Osteocyte (in vitro differentiated cells): ENCODE measurements around the gene NUP188. TPM values are rescaled to one million over a fixed set of nuclear protein-coding genes. Genes with fewer than 3 reads are reported as not detected.
"Not testable (repeated sequence)": the region's sequence is repeated elsewhere in the genome, so short reads cannot be mapped to it uniquely, and the experiment has no call there.

ENCODE experiments used
- DNase-seq: peaks from one replicate; pipeline ENCODE4 v3.0.0; 2021; ENCODE audit warnings: mixed read lengths; ENCODE audit not compliant: unreplicated experiment; ENCODE audit errors: extremely low spot score
- H3K27ac Mint-ChIP-seq: one replicate; pipeline ENCODE4 v1.8.0; 2021; ENCODE audit warnings: mild to moderate bottlenecking, mixed read lengths; ENCODE audit not compliant: unreplicated experiment
- H3K27me3 Mint-ChIP-seq: one replicate; pipeline ENCODE4 v1.8.0; 2021; ENCODE audit warnings: mixed read lengths; ENCODE audit not compliant: unreplicated experiment
- H3K36me3 Mint-ChIP-seq: one replicate; pipeline ENCODE4 v1.8.0; 2021; ENCODE audit warnings: mixed read lengths; ENCODE audit not compliant: unreplicated experiment
- H3K4me1 Mint-ChIP-seq: one replicate; pipeline ENCODE4 v1.8.0; 2021; ENCODE audit warnings: mixed read lengths; ENCODE audit not compliant: unreplicated experiment
- H3K4me3 Mint-ChIP-seq: one replicate; pipeline ENCODE4 v1.8.0; 2021; ENCODE audit warnings: mild to moderate bottlenecking, moderate library complexity, mixed read lengths; ENCODE audit not compliant: unreplicated experiment
- H3K9me3 Mint-ChIP-seq: one replicate; pipeline ENCODE4 v1.8.0; 2021; ENCODE audit warnings: mixed read lengths; ENCODE audit not compliant: unreplicated experiment
- CTCF ChIP-seq: fragments of 200-600 bp; sonication (generic); IDR thresholded peaks from 2 replicates; pipeline ENCODE4 v1.5.0; 2021; ENCODE audit warnings: antibody characterized with exemption, mild to moderate bottlenecking, moderate library complexity
- total RNA-seq: library from RNA; stranded (reverse); gene quantifications from 2 replicates; pipeline ENCODE4 v1.2.1, GENCODE V29; 2021

Gene NUP188
- total RNA-seq, 1 donor from 2014 or later = 44.5 TPM

DNA sequence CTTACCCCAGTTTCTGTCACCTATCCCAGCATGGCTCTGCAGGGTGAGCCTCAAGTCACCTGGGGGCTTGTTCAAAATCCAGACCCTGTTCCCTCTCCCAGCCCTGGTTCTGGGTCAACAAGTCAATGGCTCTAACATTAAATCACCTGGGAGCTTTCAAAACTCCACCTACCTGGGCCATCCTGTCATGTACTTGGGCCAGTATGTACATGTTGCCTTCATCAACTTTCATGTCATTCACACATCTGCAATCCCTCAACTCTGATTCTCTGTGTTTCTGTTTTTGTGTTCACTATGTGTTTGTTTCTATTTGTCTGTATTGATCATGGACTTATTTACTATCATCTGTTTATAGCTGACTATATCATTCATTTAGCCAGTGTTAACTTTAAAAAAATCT is 82.7 kb downstream of the NUP188 start:
- Mint-ChIP-seq H3K4me3 (no peak overlapping the region), H3K27ac (no peak overlapping the region)

GRCh38 chr9:129031514-129031913 is 84.0 kb downstream of the NUP188 start:
- DNase-seq = no peak
- H3K36me3 Mint-ChIP-seq = no peaks in the 10 kb centered on the region
- no peaks in the 10 kb centered on the region for H3K9me3 Mint-ChIP-seq
- H3K4me1 Mint-ChIP-seq = peaks cover 16% of the 10 kb centered on the region
- no peak overlapping the region for H3K4me3 Mint-ChIP-seq
- H3K27ac Mint-ChIP-seq = no peak overlapping the region
- TF ChIP-seq CTCF = no peak
- H3K27me3 Mint-ChIP-seq = no peaks in the 10 kb centered on the region

More for the DNA sequence above, 82.7 kb downstream of the NUP188 start:
- H3K9me3 Mint-ChIP-seq = no peaks in the 10 kb centered on the region
- no peak for TF ChIP-seq CTCF
- peaks cover 18% of the 10 kb centered on the region for H3K4me1 Mint-ChIP-seq
- no peak for DNase-seq
- H3K36me3 Mint-ChIP-seq = no peaks in the 10 kb centered on the region
- no peaks in the 10 kb centered on the region for H3K27me3 Mint-ChIP-seq

- Mint-ChIP-seq H3K36me3 (no peaks in the 10 kb centered on the region), H3K4me1 (peaks cover 16% of the 10 kb centered on the region), H3K27ac (no peak overlapping the region), H3K27me3 (no peaks in the 10 kb centered on the region), H3K9me3 (no peaks in the 10 kb centered on the region), H3K4me3 (no peak overlapping the region)
- no peak for DNase-seq
- no peak for TF ChIP-seq CTCF
Observed at GRCh38 chr9:129032541-129033159, 85.2 kb downstream of the NUP188 start.

GRCh38 chr9:129033216-129033615 is 85.7 kb downstream of the NUP188 start:
- no peak for TF ChIP-seq CTCF
- Mint-ChIP-seq H3K4me3 (no peak overlapping the region), H3K36me3 (no peaks in the 10 kb centered on the region), H3K27ac (no peak overlapping the region), H3K4me1 (peaks cover 21% of the 10 kb centered on the region), H3K27me3 (no peaks in the 10 kb centered on the region), H3K9me3 (no peaks in the 10 kb centered on the region)
- DNase-seq = no peak

GRCh38 chr9:129035838-129036237 is 88.3 kb downstream of the NUP188 start:
- peak overlapping the region; percentile 77 for H3K27ac Mint-ChIP-seq
- peaks cover 25% of the 10 kb centered on the region for H3K4me1 Mint-ChIP-seq
- not testable (repeated sequence) for H3K9me3 Mint-ChIP-seq, H3K36me3 Mint-ChIP-seq, DNase-seq, H3K27me3 Mint-ChIP-seq
- peak overlapping the region; percentile 97 for H3K4me3 Mint-ChIP-seq
